Breast epithelium (tissue), 4 donors: Measurements from ENCODE around the gene TOX2. TPM values are rescaled to one million over a fixed set of nuclear protein-coding genes. Genes with fewer than 3 reads are reported as not detected.

Experiments used
- DNase-seq, 2 donors: peaks; one replicate each; pipeline ENCODE4 v3.0.0-alpha.2; 2019; ENCODE audit warnings: low spot score in 2 of 2
- H3K27ac ChIP-seq, 2 donors: fragments of 200-600 bp; sonication (generic) in 1 of 2; one replicate each; pipeline ENCODE4 v1.5.1; 2016 to 2019; ENCODE audit warnings: mild to moderate bottlenecking in 1 of 2
- H3K27me3 ChIP-seq, 2 donors: fragments of 200-600 bp; sonication (generic) in 1 of 2; one replicate each; pipeline versions ENCODE4 v1.5.1 to v1.6.0; 2017 to 2019; ENCODE audit warnings: control low read depth in 1 of 2, mild to moderate bottlenecking in 1 of 2
- H3K36me3 ChIP-seq: fragments of 200-600 bp; one replicate; pipeline ENCODE4 v1.5.1; 2019
- H3K4me1 ChIP-seq, 2 donors: fragments of 200-600 bp; sonication (generic); one replicate each; pipeline ENCODE4 v1.5.1; 2016 to 2019; ENCODE audit warnings: control low read depth in 1 of 2
- H3K4me3 ChIP-seq, 3 donors: fragments of 200-600 bp; sonication (generic); 1 replicate in 2 of 3; 2 replicates in 1 of 3; pipeline ENCODE4 v1.5.1; 2016 to 2019; ENCODE audit warnings: mild to moderate bottlenecking in 3 of 3, moderate library complexity in 2 of 3
- H3K9me3 ChIP-seq, 2 donors: fragments of 200-600 bp; sonication (generic) in 1 of 2; one replicate each; pipeline ENCODE4 v1.5.1; 2016 to 2019; ENCODE audit warnings: control low read depth in 1 of 2
- CTCF ChIP-seq, 3 donors: fragments of 450-650 bp; IDR thresholded peaks; one replicate each; pipeline ENCODE4 v1.5.1; 2016 to 2017; ENCODE audit warnings: antibody characterized with exemption in 3 of 3, mild to moderate bottlenecking in 3 of 3, moderate library complexity in 3 of 3
- POLR2A ChIP-seq: fragments of 450-650 bp; IDR thresholded peaks from one replicate; pipeline ENCODE4 v1.6.1; 2016; ENCODE audit warnings: antibody characterized with exemption, mild to moderate bottlenecking, moderate library complexity
- POLR2AphosphoS5 ChIP-seq, 3 donors: sonication (generic); formaldehyde crosslinking; IDR thresholded peaks; one replicate each; pipeline ENCODE4 v1.6.1; 2017; ENCODE audit warnings: antibody characterized with exemption in 3 of 3
- intact Hi-C: fragments of 100-400 bp; cut with DNase I; formaldehyde crosslinking; loops from one replicate; pipeline ENCODE4 v1.15.1; 2023; ENCODE audit warnings: low total_unique reads
- total RNA-seq, 3 donors: library from RNA; depleted of rRNA; stranded (reverse); fragments of >200 nt; gene quantifications; one replicate each; pipeline ENCODE4 v1.1.0, GENCODE V29; 2016

TOX2 gene
- total RNA-seq, 3 donors from 2014 or later: 0.44 to 7.4 (median 0.66) TPM

DNA sequence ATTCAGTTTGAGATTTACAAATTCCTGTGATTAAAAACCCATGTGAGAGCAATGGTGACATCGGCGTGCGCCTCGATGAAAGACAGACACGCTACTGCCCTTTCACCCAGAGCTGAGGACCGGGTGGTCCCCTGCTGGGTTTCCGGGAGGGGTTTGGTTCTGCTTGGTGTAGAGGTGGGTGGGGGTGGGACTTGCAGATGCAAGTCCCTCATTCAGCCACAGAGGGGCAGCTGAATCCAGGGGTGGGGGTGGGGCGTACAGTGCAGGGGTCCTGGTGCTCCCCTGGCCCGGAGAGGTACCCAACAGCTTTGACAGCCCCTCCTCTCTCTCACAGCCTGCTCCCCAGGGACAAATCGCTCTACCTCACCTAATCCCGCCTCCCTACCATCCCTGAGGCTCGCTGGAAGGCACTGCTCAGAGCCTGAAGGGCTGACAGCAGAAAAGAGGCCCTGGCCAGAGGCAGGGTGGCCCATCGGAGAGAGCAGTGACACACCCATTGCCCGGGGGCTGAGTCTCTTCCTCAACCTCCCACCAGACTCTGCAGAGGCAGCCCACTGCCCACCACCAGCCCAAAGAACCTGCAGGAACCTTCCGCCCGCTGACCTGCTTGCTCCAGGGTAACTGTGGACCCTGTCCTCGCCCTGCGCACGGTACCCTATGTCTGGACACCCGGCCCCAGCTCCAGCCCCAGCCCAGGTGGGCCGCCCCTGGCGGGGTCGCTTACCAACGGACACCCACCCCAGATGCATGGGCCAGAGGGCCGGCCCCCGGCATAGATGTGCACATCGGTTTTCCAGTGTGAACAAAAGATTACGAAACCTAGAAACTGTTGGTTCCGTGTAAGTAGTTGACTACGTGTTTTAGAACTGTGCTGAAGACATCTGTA, 153.9 kb downstream of the TOX2 start:
- no peak for TF ChIP-seq CTCF (IDR thresholded peaks at IDR 0.05)
- H3K4me3 ChIP-seq: no peak overlapping the region
- peaks cover 0 to 20% of the 10 kb centered on the region in 2 donors for H3K27me3 ChIP-seq
- intact Hi-C loops: no loop called here
- H3K4me1 ChIP-seq: no peaks in the 10 kb centered on the region
- no peaks in the 10 kb centered on the region for H3K9me3 ChIP-seq
- H3K36me3 ChIP-seq: no peaks in the 10 kb centered on the region
- H3K27ac ChIP-seq: peak overlapping the region in 1 of 2 donors; percentile 3
- peak; percentile 11 to 28 for DNase-seq

GRCh38 chr20:44069203-44070011, 154.8 kb downstream of the TOX2 start:
- no peaks in the 10 kb centered on the region for H3K36me3 ChIP-seq
- TF ChIP-seq CTCF (IDR thresholded peaks at IDR 0.05) (no peak), POLR2A (no peak), POLR2AphosphoS5 (IDR thresholded peaks at IDR 0.05) (no peak)
- H3K9me3 ChIP-seq: no peaks in the 10 kb centered on the region
- no peaks in the 10 kb centered on the region for H3K4me1 ChIP-seq
- H3K4me3 ChIP-seq: no peak overlapping the region
- DNase-seq: peak in 1 of 2 donors; percentile 15
- intact Hi-C loops: no loop called here
- H3K27ac ChIP-seq: no peak overlapping the region
- peaks cover 0 to 20% of the 10 kb centered on the region in 2 donors for H3K27me3 ChIP-seq

GRCh38 chr20:44070139-44070900, 155.7 kb downstream of the TOX2 start:
- DNase-seq: peak in 1 of 2 donors; percentile 8

GRCh38 chr20:44071057-44071456, 156.4 kb downstream of the TOX2 start:
- Histone ChIP-seq H3K4me3 (no peak overlapping the region), H3K4me1 (no peaks in the 10 kb centered on the region), H3K27ac (no peak overlapping the region), H3K9me3 (no peaks in the 10 kb centered on the region), H3K36me3 (no peaks in the 10 kb centered on the region), H3K27me3 (peaks cover 0 to 20% of the 10 kb centered on the region in 2 donors)
- DNase-seq: peak in 1 of 2 donors; percentile 12
- intact Hi-C loops: no loop called here
- TF ChIP-seq POLR2AphosphoS5 (IDR thresholded peaks at IDR 0.05) (no peak), CTCF (IDR thresholded peaks at IDR 0.05) (no peak), POLR2A (no peak)

More at GRCh38 chr20:44070139-44070900, 155.7 kb downstream of the TOX2 start:
- TF ChIP-seq POLR2AphosphoS5 (IDR thresholded peaks at IDR 0.05) (no peak), POLR2A (no peak), CTCF (IDR thresholded peaks at IDR 0.05) (no peak)
- intact Hi-C loops: no loop called here
- no peaks in the 10 kb centered on the region for H3K9me3 ChIP-seq
- H3K27me3 ChIP-seq: peaks cover 0 to 20% of the 10 kb centered on the region in 2 donors
- no peaks in the 10 kb centered on the region for H3K36me3 ChIP-seq
- H3K4me3 ChIP-seq: no peak overlapping the region
- no peak overlapping the region for H3K27ac ChIP-seq
- no peaks in the 10 kb centered on the region for H3K4me1 ChIP-seq
